Measurements from ENCODE around the gene MCU.
"Not testable (repeated sequence)": the region's sequence is repeated elsewhere in the genome, so short reads cannot be mapped to it uniquely, and the experiment has no call there.

Gene MCU

DNA sequence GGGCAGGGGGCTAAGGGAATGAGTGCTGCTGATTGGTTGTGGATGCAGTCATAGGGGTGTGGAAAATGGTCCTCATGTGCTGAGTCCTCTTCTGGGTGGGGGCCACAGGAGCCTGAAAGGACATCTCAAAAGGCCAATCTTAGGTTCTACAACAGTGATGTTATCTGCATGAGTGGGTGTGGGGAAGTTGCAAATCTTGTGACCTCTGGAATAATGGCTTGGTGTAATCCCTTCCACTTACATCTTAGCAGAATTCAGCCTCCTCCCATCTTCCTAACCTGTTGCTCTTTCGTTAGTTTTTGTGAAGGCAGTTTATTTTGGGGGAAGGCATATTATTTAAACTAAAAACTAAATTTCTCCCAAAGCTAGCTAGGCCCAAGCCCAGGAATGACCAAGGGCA, 159.6 kb downstream of the MCU start:
- DNase-seq, result no peak

DNA sequence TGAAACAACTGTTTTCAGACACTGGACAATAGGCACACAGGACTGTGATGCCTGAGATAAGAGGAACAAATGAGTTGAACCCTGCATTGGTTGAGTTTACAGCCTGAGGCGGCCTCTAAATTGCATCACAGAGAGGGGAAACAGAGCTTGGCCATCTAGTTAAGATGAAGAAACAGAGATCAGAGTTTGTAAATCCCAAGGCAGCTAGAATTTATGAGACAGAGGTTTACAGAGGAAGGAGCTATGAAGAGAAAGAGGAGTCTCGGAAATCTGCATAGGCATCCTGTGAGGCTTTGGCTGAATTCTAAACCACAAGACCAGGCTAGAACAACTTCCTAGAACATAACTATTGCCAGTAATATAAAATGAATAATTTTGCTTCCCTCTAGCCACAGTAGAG, 160.6 kb downstream of the MCU start:
- DNase-seq, result peak; percentile 12 to 23

GRCh38 chr10:72855129-72855528, 163.2 kb downstream of the MCU start:
- DNase-seq, result no peak

GRCh38 chr10:72855790-72856189, 163.8 kb downstream of the MCU start:
- no peak for DNase-seq

DNA sequence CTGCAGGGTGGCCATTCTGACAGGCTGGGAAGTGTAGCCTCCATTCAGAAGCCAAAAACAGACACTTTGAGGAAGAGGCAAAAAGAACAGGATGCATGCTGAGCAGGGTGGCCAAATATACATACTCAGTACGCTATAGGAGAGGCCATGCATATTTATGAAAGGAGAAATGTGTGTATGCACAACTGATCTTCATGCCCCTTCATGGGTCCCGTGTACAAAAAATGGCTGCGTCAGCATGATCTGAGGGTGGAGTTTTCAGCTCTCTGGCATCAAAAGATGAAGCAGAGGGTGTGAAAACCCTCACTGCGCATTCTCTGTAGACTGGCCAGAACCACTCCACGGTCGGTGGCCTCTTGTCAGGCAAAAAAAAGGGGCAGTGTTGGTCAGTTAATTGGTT, 166.1 kb downstream of the MCU start:
- DNase-seq, result no peak

DNA sequence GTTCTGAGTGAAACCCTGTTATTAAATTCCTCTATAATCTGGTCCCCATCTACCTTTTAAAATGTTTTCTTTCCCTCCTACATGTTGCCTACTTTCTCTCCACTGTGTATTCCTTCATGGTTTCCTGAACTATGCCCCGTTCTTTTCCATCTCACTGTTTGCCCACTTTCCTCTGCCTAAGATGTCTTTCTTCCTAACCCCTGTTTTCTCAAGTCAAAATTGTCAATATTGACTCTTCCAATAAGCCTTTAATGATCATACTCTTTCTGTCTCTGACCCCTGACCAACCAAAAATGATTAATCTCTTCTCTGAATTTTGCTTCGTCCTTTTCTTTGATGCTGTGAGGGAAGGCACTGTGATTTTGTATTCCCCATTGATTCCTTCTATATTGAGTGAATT, 171.0 kb downstream of the MCU start:
- DNase-seq, result no peak

DNA sequence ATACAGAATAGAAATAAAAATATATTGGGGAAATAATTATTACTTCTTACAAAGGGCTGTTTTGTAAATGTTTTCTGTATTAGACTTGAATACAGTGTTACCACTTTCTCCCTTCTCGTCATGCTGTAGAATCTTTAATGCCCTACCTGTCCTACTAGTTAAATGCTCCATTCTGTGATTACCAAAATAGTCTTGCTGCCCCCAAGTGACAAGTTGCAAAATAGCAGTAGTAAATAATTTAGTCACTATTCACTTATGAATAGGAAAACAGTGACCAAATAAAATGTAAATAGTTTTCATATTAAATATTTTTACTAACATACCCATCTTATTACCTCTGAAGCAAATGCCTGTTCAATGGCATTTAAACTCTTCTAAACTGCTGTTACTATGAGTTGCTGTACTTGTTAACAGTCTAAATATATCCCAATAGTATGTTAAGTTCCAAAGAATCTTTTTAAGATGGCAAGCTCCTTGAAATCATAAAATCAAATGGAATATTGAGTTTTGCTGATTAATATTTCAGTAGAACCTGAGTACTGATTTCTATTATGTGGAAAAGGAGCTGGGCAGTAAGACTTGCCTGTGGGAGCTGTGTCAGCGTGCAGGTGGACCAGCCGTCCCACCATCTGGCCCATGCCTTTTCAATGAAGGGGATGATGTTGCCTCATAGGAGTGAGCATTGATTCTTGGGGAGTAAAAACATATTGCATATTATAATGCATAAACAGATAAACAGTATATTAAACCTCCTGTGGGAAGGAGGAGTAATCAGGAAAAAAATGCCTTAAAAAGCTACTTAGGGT, 183.5 kb downstream of the MCU start:
- DNase-seq, result peak; percentile 49 to 59

DNA sequence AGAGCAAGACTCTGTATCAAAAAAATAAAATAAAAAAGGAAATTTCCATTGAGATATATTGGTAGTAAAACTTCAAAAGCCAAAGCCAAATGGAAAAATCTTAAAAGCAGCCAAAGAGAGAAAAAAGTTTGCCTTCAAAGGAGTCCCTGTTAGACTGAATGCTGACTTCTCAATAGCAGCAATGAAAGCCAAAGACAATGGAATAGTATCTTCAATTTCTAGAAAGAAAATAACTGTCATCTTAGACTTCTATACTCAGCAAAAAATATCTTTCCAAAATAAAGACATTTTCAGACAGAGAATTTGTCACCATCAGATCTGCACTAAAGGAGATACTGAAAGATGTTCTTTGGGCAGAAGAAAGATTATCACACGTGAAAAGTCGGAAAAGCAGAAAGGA, 187.3 kb downstream of the MCU start:
- DNase-seq, result no peak

- no peak for DNase-seq
Observed at GRCh38 chr10:72881291-72881690, 189.3 kb downstream of the MCU start.

DNA sequence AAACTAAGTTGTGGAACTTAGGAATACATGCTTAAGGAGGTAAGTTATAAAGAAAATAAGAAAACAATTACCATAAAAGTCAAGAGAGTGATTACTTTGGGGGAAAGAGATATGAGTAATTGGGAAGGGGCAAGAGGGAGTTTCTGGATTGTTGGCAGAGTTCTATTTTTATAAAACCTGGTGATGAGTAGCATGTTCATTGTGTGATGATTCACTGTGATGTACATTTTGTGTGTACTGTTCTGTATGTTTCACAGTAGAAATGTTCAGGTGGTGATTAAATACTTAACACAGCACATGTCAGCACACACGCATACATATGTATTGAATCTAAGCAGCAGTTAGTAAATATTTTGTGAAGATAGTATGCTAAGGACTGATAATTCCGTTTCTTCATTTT, 191.9 kb downstream of the MCU start:
- DNase-seq, result no peak

- DNase-seq, result no peak
Observed at GRCh38 chr10:72885953-72886352, 194.0 kb downstream of the MCU start.

DNA sequence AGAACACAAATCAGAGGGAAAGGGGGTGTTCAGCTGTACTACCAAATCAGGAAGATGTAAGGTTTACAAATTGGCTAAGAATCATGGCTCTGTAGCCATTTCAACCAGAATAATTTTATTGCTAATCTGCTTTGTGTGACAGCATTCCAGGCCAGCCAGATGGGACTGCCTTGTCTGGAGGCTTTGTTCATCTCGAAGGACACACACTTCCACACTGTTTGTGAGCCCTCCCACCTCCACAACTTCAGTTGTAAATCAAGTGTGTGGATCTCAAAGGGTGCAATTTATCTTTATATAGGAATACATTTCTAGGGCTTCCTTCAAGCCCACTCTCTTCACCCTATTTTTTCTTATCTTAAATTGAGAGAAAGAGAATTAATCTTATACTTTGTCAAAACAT, 194.7 kb downstream of the MCU start:
- no peak for DNase-seq

- DNase-seq, result peak; percentile 66 to 79
Observed at GRCh38 chr10:72887043-72887442, 195.1 kb downstream of the MCU start.

- no peak for DNase-seq
Observed at GRCh38 chr10:72888151-72888638, 196.3 kb downstream of the MCU start.

DNA sequence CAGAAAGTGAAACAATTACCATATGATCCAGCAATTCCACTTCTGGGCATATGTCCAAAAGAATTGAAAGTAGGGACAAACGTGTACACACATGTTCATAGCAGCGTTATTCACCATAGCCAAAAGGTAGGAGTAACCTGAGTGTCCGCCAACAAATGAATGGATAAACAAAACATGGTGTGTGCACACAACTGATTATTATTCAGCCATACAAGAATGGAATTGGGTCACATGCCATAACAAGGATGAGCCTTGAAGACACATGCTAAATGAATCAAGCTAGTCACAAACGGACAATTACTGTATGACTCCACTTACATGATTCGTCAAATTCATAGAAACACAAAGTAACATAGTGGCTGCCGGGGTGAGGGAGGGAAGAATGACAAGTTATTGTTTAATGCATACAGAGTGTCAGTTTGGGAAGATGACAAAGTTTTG, 197.5 kb downstream of the MCU start:
- DNase-seq, result no peak

DNA sequence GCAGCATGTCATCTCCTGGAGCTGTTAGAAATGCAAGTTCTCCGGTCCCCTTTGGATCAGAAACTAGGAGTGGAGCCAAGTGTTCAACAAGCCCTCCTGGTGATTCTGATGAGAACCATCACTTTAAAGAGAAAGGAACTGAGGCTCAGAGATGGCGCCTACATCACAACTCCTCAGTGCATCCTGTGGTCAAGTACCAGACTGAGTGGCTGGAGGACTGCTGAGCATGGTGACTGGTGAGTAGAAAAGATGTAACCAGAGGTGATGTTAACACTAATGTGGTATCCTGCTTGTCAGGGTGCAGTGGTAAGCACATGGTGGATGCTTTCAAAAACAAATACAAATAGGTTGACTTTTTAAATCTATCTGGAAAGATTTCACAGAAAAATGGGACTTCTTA, 198.1 kb downstream of the MCU start:
- DNase-seq, result no peak

DNA sequence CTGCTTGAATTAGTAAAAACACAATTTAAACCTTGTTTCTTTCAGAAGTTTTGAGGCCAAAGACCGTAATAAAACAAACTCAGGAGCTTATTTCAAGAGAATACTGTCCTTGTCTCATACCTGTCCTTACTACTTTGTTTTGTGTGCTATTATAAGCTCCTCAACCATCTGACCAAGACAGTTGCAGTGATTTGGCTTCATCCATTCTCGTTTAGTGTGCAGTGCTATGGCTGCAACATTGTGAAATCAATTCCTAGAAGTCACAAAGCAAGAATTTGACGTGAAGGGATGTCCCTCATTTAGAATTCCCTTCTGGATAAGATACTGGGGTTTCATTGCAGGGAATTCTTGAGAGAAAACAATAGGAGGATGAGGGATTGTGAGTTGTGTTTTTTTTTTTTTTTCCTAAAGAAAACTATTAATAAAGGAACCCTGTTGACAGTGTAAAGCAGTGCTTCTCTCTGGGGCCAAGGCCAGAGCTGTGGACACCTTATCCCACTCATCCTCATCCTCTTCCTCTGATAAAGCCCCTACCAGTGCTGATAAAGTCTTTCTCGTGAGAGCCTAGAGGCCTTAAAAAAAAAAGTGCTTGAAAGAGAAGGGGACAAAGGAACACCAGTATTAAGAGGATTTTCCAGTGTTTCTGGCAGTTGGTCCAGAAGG, 201.3 kb downstream of the MCU start, which contains the start of gene OIT3:
Gene OIT3 (plus strand): TSS at position 604 of the 663 bp plus-strand sequence. CDS start 60 bp downstream, outside the sequence.
- DNase-seq, result no peak

DNA sequence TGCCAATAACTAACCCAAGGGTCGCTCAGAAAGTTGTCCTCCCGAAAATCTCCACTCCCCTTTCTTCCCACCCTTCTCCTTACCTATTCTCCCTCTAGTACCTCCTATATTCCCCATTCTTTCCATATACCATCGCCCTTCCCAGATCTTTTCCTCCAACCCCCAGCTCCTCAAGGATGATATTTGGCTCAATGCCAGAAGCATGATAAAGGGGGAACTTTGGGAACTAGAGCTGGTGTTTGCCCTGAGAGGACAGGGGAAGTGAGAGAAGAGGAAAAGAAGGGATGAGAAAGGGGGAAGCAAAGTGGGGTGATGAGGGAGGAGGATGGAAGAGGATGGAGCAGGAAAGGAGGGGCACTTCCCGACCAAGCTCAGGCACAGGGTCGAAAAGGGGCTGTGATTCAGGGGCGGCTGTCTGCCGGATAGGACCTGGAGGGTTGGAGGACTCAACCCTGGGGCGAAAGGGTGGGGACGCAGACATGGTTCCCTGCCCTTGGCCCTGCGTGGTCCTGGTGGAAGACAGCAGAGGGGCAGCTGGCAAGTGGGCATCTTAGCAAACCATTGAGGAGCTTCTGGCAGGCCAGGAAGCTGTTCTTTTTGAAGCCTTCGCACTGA, 203.4 kb downstream of the MCU start:
- DNase-seq, result no peak

DNA sequence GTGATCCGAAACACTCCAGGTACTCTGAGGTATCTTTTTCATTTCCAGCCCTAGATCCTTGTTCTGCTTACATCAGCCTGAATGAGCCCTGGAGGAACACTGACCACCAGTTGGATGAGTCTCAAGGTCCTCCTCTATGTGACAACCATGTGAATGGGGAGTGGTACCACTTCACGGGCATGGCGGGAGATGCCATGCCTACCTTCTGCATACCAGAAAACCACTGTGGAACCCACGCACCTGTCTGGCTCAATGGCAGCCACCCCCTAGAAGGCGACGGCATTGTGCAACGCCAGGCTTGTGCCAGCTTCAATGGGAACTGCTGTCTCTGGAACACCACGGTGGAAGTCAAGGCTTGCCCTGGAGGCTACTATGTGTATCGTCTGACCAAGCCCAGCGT, 206.7 kb downstream of the MCU start:
- DNase-seq, result no peak

- no peak for DNase-seq
Observed at GRCh38 chr10:72899545-72899944, 207.6 kb downstream of the MCU start.

GRCh38 chr10:72903941-72904446, 212.1 kb downstream of the MCU start:
- not testable (repeated sequence) for DNase-seq

GRCh38 chr10:72904806-72905205, 212.9 kb downstream of the MCU start:
- no peak for DNase-seq

DNA sequence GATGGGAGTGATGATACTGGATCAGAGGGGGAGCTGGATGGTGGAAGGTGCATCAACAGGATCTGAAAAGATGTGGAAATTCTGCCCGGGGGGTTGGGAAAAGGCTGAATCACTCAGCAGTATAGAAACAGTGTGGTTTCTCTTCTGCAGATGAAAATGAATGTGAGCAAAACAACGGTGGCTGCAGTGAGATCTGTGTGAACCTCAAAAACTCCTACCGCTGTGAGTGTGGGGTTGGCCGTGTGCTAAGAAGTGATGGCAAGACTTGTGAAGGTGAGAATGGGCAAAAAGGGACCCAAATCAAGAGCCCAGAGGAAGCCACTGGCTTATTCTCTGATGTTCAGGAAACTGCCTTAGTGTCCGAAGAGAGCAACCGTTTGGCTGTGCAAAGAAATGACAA, 214.5 kb downstream of the MCU start:
- DNase-seq, result no peak

GRCh38 chr10:72910705-72911104, 218.8 kb downstream of the MCU start:
- no peak for DNase-seq
